ENCODE results near the gene ST8SIA4. TPM values are rescaled to one million over a fixed set of nuclear protein-coding genes. Genes with fewer than 3 reads are reported as not detected.

Gene ST8SIA4
- total RNA-seq, 4 donors from 2014 or later: 1.1 to 27.2 (median 3.0) TPM

DNA sequence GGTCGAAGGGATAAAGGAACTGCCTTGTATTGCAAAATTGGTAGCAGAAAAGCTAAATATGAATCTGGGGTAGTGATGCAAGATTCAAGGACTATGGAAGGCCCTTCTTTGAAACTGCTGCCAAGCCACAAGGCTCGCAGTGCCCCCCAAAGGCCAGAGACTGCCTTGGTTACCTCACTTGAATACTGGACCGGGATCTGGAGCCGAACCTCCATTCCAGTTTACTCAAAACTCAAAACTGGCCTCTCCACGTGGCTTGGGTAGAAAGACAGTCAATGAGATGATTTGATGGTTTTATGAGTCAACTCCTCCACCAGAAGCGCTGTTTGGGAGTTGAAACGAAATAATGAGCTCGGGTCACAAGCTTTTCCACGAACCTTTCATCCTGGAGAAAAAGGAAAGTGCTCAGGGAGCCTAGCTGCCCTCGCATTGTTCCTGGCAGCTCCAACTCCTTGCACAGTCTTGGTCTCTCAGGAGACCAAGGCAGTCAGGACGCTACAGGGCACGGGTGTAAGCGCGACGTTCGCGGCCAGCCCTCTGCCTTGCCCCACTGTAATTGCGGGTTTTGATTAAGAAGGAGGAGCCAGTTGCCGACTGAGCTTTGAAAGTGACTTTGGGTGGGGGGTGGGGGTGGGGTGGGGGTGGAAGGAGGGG lies 2.8 kb downstream of the ST8SIA4 start:
- H3K4me1 ChIP-seq: peaks cover 0 to 6% (median 0%) of the 10 kb centered on the region in 4 donors
- TF ChIP-seq, protein P1, sequence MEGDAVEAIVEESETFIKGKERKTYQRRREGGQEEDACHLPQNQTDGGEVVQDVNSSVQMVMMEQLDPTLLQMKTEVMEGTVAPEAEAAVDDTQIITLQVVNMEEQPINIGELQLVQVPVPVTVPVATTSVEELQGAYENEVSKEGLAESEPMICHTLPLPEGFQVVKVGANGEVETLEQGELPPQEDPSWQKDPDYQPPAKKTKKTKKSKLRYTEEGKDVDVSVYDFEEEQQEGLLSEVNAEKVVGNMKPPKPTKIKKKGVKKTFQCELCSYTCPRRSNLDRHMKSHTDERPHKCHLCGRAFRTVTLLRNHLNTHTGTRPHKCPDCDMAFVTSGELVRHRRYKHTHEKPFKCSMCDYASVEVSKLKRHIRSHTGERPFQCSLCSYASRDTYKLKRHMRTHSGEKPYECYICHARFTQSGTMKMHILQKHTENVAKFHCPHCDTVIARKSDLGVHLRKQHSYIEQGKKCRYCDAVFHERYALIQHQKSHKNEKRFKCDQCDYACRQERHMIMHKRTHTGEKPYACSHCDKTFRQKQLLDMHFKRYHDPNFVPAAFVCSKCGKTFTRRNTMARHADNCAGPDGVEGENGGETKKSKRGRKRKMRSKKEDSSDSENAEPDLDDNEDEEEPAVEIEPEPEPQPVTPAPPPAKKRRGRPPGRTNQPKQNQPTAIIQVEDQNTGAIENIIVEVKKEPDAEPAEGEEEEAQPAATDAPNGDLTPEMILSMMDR (IDR thresholded peaks at IDR 0.05): peak in 2 of 6 experiments; percentile 24 to 30
- TF ChIP-seq POLR2A (IDR thresholded peaks at IDR 0.05): no peak
- peak overlapping the region; percentile 47 to 63 (median 52) for H3K4me3 ChIP-seq
- no peaks in the 10 kb centered on the region for H3K27me3 ChIP-seq
- peak overlapping the region; percentile 66 to 92 (median 84) for H3K27ac ChIP-seq
- no peaks in the 10 kb centered on the region for H3K36me3 ChIP-seq
- peak in 2 of 3 donors; percentile 70 to 79 for DNase-seq
- no peaks in the 10 kb centered on the region for H3K9me3 ChIP-seq

DNA sequence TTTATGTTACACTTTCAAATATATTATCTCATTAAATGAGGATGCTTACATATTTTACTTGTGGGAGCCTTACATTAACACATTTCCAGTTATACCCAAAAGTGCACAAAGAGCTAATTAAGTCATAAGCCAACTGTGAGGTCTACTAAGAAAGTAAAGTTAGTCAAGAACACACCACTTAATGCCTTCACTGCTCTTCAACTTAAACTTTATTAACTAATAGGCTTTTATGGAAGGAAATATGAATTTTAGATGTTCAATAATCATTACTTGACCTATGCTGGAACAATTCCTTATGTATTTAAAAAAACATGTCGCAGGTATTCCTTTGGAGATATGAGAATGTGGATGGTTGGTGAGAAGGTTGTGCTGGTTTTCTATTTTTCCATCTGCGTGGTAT lies 3.4 kb downstream of the ST8SIA4 start:
- Histone ChIP-seq H3K27me3 (no peaks in the 10 kb centered on the region), H3K4me3 (peak overlapping the region in 3 of 4 donors; percentile 47 to 63 (median 53)), H3K9me3 (no peaks in the 10 kb centered on the region), H3K36me3 (no peaks in the 10 kb centered on the region), H3K4me1 (peaks cover 0 to 6% (median 0%) of the 10 kb centered on the region in 4 donors), H3K27ac (peak overlapping the region; percentile 66 to 92 (median 84))
- DNase-seq: no peak
- TF ChIP-seq, protein P1 (IDR thresholded peaks at IDR 0.05): no peak
- TF ChIP-seq POLR2A (IDR thresholded peaks at IDR 0.05): no peak

DNA sequence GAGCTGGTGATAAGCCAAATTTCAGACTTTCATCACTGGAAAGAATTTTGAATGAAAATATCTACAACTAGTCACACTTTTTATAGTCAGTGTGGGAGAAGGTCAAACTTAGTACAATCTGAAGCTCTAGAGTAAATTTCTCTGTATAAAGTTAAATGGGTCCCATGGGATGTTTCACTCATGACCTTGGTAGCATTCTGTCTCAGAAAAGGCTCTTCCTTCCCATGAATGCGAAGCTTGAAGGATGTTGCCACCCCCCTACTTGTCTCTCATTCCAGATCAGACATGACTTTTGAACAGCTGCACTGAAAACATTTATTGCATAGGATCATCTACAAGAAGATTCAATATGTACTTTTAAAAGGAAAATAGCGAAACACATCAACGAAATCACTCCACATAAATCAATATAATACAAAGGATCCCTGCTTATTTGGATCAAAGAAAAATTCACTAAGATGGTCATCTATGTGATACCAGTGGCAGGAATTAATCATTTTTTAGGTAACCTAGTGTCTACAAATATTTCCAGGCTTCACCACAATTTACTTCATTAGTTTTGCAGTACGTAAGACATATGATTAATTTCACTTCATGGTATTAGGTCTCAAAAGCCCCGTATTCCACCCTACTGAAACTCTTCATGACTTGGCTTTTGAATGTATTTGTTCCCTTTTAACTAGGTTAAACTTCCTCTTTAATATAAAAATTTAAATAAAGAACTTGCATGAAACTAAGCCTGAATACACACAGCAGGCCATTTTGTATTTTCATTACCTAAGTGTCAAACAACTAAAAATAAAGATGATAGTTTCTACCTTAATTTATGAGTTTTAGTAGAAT lies 4.4 kb downstream of the ST8SIA4 start:
- DNase-seq: no peak
- peak overlapping the region in 2 of 4 donors; percentile 39 to 81 for H3K27ac ChIP-seq
- H3K4me3 ChIP-seq: no peak overlapping the region

DNA sequence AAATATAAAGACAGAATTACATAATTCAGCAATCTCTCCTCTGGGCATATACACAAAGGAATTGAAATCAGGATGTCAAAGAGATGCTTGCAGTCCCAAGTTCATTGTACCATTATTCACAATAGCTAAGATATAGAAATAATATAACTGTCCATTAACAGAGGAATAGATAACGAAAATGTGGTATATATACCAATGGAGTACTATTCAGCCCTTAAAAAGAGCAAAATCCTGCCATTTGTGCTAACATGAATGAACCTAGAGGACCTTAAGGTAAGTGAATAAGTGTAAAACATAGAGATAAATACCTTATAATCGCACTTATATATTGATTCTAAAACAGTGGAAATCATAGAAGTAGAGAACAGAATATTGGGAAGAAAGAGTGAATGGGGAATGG lies 7.0 kb downstream of the ST8SIA4 start:
- TF ChIP-seq, protein P1 (IDR thresholded peaks at IDR 0.05): no peak
- no peak for TF ChIP-seq POLR2A (IDR thresholded peaks at IDR 0.05)
- H3K4me1 ChIP-seq: peaks cover 0 to 6% (median 0%) of the 10 kb centered on the region in 4 donors
- DNase-seq: no peak
- H3K27me3 ChIP-seq: no peaks in the 10 kb centered on the region
- no peaks in the 10 kb centered on the region for H3K9me3 ChIP-seq
- no peaks in the 10 kb centered on the region for H3K36me3 ChIP-seq
- H3K27ac ChIP-seq: no peak overlapping the region
- no peak overlapping the region for H3K4me3 ChIP-seq

More for the DNA sequence above, 4.4 kb downstream of the ST8SIA4 start:
- TF ChIP-seq POLR2A (IDR thresholded peaks at IDR 0.05): no peak
- TF ChIP-seq, protein P1 (IDR thresholded peaks at IDR 0.05): no peak
- no peaks in the 10 kb centered on the region for H3K36me3 ChIP-seq
- H3K27me3 ChIP-seq: no peaks in the 10 kb centered on the region
- H3K4me1 ChIP-seq: peaks cover 0 to 6% (median 0%) of the 10 kb centered on the region in 4 donors
- no peaks in the 10 kb centered on the region for H3K9me3 ChIP-seq

DNA sequence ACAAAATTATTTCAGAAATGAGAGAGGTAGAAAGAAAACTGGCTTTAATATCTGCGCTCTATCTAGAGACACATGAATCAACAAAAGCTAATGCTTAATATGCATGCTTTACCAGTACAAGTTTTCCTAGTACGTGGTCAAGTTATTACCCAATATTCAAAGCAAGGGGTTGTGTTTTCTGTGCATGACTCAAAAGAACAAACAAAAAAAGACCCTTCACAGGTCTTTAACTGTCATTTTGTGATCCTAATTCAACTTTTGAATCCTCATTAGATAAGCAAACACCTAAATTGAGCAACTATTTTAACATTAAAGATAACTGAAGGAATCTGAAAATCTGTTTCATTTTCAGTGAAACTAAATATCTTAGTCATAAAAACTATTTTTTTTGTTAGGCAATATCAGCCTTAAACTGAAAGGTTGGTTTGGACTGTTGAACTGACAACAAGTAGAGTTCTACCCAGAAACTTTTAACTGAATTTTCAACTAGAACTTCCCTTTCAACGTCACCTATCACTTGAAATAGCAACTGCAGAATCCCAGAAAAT lies 12.5 kb downstream of the ST8SIA4 start:
- peak overlapping the region; percentile 20 to 51 (median 31) for H3K27ac ChIP-seq
- H3K4me3 ChIP-seq: peak overlapping the region in 1 of 4 donors; percentile 24
- no peaks in the 10 kb centered on the region for H3K27me3 ChIP-seq

More for the DNA sequence above, 12.5 kb downstream of the ST8SIA4 start:
- Histone ChIP-seq H3K9me3 (no peaks in the 10 kb centered on the region), H3K36me3 (no peaks in the 10 kb centered on the region), H3K4me1 (peaks cover 0 to 5% (median 0%) of the 10 kb centered on the region in 4 donors)
- TF ChIP-seq, protein P1 (IDR thresholded peaks at IDR 0.05): no peak
- no peak for TF ChIP-seq POLR2A (IDR thresholded peaks at IDR 0.05)
- DNase-seq: no peak
